Mononuclear cell (primary cell): ENCODE data around the gene TMEM98. TPM values are rescaled to one million over a fixed set of nuclear protein-coding genes. Genes with fewer than 3 reads are reported as not detected.
"Not testable (repeated sequence)": the region's sequence is repeated elsewhere in the genome, so short reads cannot be mapped to it uniquely, and the experiment has no call there.

ENCODE experiments used
- H3K27me3 ChIP-seq: 2 replicates; pipeline ENCODE4 v1.6.0; 2011; ENCODE audit warnings: low read length, control low read depth; ENCODE audit not compliant: insufficient read depth
- H3K4me1 ChIP-seq: 2 replicates; pipeline ENCODE4 v1.5.1; 2011; ENCODE audit warnings: mild to moderate bottlenecking, low read length, control low read depth; ENCODE audit not compliant: insufficient read depth
- H3K4me3 ChIP-seq: 2 replicates; pipeline ENCODE4 v1.5.1; 2011; ENCODE audit warnings: mild to moderate bottlenecking, low read length, moderate library complexity
- H3K9me3 ChIP-seq: 2 replicates; pipeline ENCODE4 v1.5.1; 2011; ENCODE audit warnings: low read depth, mild to moderate bottlenecking, control low read depth, low read length
- total RNA-seq: library from RNA; depleted of rRNA; stranded (reverse); fragments of >200 nt; gene quantifications from one replicate; pipeline ENCODE4 v1.2.3, GENCODE V29; 2012

TMEM98 gene
- total RNA-seq, 1 donor: not detected

- H3K9me3 ChIP-seq: no peaks in the 10 kb centered on the region
- no peaks in the 10 kb centered on the region for H3K4me1 ChIP-seq
- H3K4me3 ChIP-seq: no peak overlapping the region
- no peaks in the 10 kb centered on the region for H3K27me3 ChIP-seq
Measured at GRCh38 chr17:32944248-32945020, 16.5 kb downstream of the TMEM98 start.

GRCh38 chr17:32946375-32947135 lies 18.6 kb downstream of the TMEM98 start:
- H3K27me3 ChIP-seq: no peaks in the 10 kb centered on the region
- no peaks in the 10 kb centered on the region for H3K9me3 ChIP-seq
- H3K4me1 ChIP-seq: no peaks in the 10 kb centered on the region
- no peak overlapping the region for H3K4me3 ChIP-seq

- Histone ChIP-seq H3K4me3 (no peak overlapping the region), H3K4me1 (no peaks in the 10 kb centered on the region), H3K9me3 (no peaks in the 10 kb centered on the region), H3K27me3 (no peaks in the 10 kb centered on the region)
Measured at GRCh38 chr17:32947736-32948135, 19.8 kb downstream of the TMEM98 start.

- Histone ChIP-seq H3K9me3 (no peaks in the 10 kb centered on the region), H3K4me1 (no peaks in the 10 kb centered on the region), H3K27me3 (no peaks in the 10 kb centered on the region), H3K4me3 (no peak overlapping the region)
Measured at GRCh38 chr17:32949181-32949580, 21.2 kb downstream of the TMEM98 start.

GRCh38 chr17:32952491-32952890 lies 24.5 kb downstream of the TMEM98 start:
- H3K9me3 ChIP-seq, H3K4me3 ChIP-seq, H3K4me1 ChIP-seq, H3K27me3 ChIP-seq: not testable (repeated sequence)

- Histone ChIP-seq H3K4me3 (no peak overlapping the region), H3K4me1 (no peaks in the 10 kb centered on the region), H3K9me3 (no peaks in the 10 kb centered on the region), H3K27me3 (no peaks in the 10 kb centered on the region)
Measured at GRCh38 chr17:32953045-32953444, 25.1 kb downstream of the TMEM98 start.

- H3K9me3 ChIP-seq: no peaks in the 10 kb centered on the region
- H3K4me3 ChIP-seq: no peak overlapping the region
- H3K4me1 ChIP-seq: no peaks in the 10 kb centered on the region
- no peaks in the 10 kb centered on the region for H3K27me3 ChIP-seq
Measured at GRCh38 chr17:32953857-32954256, 25.9 kb downstream of the TMEM98 start.

- H3K4me1 ChIP-seq: no peaks in the 10 kb centered on the region
- no peaks in the 10 kb centered on the region for H3K27me3 ChIP-seq
- H3K4me3 ChIP-seq: no peak overlapping the region
Measured at GRCh38 chr17:32954477-32954876, 26.5 kb downstream of the TMEM98 start.

GRCh38 chr17:32955155-32955554 lies 27.2 kb downstream of the TMEM98 start:
- no peaks in the 10 kb centered on the region for H3K4me1 ChIP-seq
- H3K27me3 ChIP-seq: no peaks in the 10 kb centered on the region
- H3K4me3 ChIP-seq: no peak overlapping the region
- no peaks in the 10 kb centered on the region for H3K9me3 ChIP-seq

More at GRCh38 chr17:32954477-32954876, 26.5 kb downstream of the TMEM98 start:
- H3K9me3 ChIP-seq: no peaks in the 10 kb centered on the region

- H3K4me1 ChIP-seq: no peaks in the 10 kb centered on the region
- no peak overlapping the region for H3K4me3 ChIP-seq
- H3K9me3 ChIP-seq: no peaks in the 10 kb centered on the region
- no peaks in the 10 kb centered on the region for H3K27me3 ChIP-seq
Measured at GRCh38 chr17:32956240-32956970, 28.5 kb downstream of the TMEM98 start.

- Histone ChIP-seq H3K4me3 (no peak overlapping the region), H3K27me3 (peaks cover under 1% of the 10 kb centered on the region), H3K9me3 (no peaks in the 10 kb centered on the region), H3K4me1 (no peaks in the 10 kb centered on the region)
Measured at GRCh38 chr17:32958418-32958817, 30.5 kb downstream of the TMEM98 start.

GRCh38 chr17:32960815-32961214 lies 32.9 kb downstream of the TMEM98 start:
- Histone ChIP-seq H3K9me3 (no peaks in the 10 kb centered on the region), H3K4me1 (no peaks in the 10 kb centered on the region), H3K4me3 (no peak overlapping the region), H3K27me3 (peaks cover 2% of the 10 kb centered on the region)

GRCh38 chr17:32962320-32962711 lies 34.4 kb downstream of the TMEM98 start:
- no peak overlapping the region for H3K4me3 ChIP-seq
- no peaks in the 10 kb centered on the region for H3K4me1 ChIP-seq
- peaks cover 2% of the 10 kb centered on the region for H3K27me3 ChIP-seq
- H3K9me3 ChIP-seq: no peaks in the 10 kb centered on the region

GRCh38 chr17:32964541-32964940 lies 36.6 kb downstream of the TMEM98 start:
- Histone ChIP-seq H3K4me3 (no peak overlapping the region), H3K4me1 (no peaks in the 10 kb centered on the region), H3K27me3 (peaks cover 2% of the 10 kb centered on the region), H3K9me3 (no peaks in the 10 kb centered on the region)

GRCh38 chr17:32969231-32969630 lies 41.3 kb downstream of the TMEM98 start:
- H3K9me3 ChIP-seq, H3K27me3 ChIP-seq, H3K4me3 ChIP-seq, H3K4me1 ChIP-seq: not testable (repeated sequence)
